PC-9 (cell line): ENCODE measurements around the gene UNC5B.

Source experiments
- EZH2 ChIP-seq: fragments of 200-600 bp; sonication (generic); IDR thresholded peaks from 2 replicates; pipeline ENCODE4 v1.8.0; 2017; ENCODE audit warnings: antibody characterized with exemption, low read depth
- TF ChIP-seq, protein P1 (sequence below): fragments of 200-600 bp; sonication (generic); conservative IDR thresholded peaks from 2 replicates; pipeline ENCODE4 v1.6.1; 2017; ENCODE audit warnings: mixed run types, antibody characterized with exemption, mild to moderate bottlenecking, moderate library complexity

DNA sequence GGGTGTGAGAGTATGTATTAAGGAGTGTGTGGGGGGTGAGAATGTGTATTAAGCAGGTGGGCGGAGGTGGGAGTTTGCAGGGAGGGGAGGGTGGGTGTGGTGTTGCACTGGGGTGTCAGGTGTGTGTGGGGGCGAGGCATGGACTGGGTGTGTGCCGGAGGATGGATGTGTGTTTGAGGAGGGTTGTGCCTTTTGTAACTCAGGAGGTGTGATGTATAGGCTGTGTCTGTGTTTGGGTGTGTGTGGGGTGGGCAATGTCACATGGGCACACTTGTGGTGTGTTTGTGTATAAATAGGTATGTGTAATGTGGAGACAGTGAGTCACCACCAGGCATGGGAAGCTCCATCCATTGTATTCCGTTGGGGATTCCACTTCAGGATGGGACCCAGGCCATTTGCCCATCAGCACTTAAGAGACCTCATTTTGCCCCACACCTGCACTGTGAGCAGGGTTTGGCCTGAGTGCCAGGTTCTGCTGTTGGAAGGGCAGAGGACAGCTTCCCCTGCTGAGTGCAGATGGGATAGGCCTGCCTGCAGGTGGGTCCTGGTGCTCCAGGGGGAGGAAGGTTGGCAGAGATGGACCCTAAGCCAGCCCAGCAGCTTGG is 5.8 kb downstream of the UNC5B start:
- TF ChIP-seq, protein P1, sequence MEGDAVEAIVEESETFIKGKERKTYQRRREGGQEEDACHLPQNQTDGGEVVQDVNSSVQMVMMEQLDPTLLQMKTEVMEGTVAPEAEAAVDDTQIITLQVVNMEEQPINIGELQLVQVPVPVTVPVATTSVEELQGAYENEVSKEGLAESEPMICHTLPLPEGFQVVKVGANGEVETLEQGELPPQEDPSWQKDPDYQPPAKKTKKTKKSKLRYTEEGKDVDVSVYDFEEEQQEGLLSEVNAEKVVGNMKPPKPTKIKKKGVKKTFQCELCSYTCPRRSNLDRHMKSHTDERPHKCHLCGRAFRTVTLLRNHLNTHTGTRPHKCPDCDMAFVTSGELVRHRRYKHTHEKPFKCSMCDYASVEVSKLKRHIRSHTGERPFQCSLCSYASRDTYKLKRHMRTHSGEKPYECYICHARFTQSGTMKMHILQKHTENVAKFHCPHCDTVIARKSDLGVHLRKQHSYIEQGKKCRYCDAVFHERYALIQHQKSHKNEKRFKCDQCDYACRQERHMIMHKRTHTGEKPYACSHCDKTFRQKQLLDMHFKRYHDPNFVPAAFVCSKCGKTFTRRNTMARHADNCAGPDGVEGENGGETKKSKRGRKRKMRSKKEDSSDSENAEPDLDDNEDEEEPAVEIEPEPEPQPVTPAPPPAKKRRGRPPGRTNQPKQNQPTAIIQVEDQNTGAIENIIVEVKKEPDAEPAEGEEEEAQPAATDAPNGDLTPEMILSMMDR, result no peak
- no peak for TF ChIP-seq EZH2
